Transverse colon (tissue), 4 donors: ENCODE measurements around the gene CDH12. TPM values are rescaled to one million over a fixed set of nuclear protein-coding genes. Genes with fewer than 3 reads are reported as not detected.

ENCODE experiments used
- DNase-seq: peaks from one replicate; pipeline ENCODE4 v3.0.0-alpha.2; 2019
- H3K27ac ChIP-seq, 4 donors: fragments of 200-600 bp; sonication (generic); 2 replicates each; pipeline ENCODE4 v1.5.1; 2016 to 2018; ENCODE audit warnings: inconsistent platforms in 4 of 4
- H3K27me3 ChIP-seq: fragments of 200-600 bp; sonication (generic); 2 replicates; pipeline ENCODE4 v1.5.1; 2017; ENCODE audit warnings: inconsistent platforms
- H3K36me3 ChIP-seq, 4 donors: fragments of 200-600 bp; sonication (generic); 2 replicates each; pipeline ENCODE4 v1.5.1; 2017 to 2019; ENCODE audit warnings: inconsistent platforms in 4 of 4
- H3K4me1 ChIP-seq, 4 donors: fragments of 200-600 bp; sonication (generic); 2 replicates each; pipeline ENCODE4 v1.5.1; 2017 to 2020; ENCODE audit warnings: inconsistent platforms in 4 of 4
- H3K4me3 ChIP-seq, 4 donors: fragments of 200-600 bp; sonication (generic); 1 replicate in 1 of 4; 2 replicates in 3 of 4; pipeline versions ENCODE4 v1.5.1 to v1.6.1; 2017 to 2019; ENCODE audit warnings: inconsistent platforms in 4 of 4
- H3K9me3 ChIP-seq, 2 donors: fragments of 200-600 bp; sonication (generic); 2 replicates each; pipeline ENCODE4 v1.5.1; 2017 to 2019; ENCODE audit warnings: inconsistent platforms in 2 of 2
- EP300 ChIP-seq: sonication (generic); formaldehyde crosslinking; IDR thresholded peaks from one replicate; pipeline ENCODE4 v1.6.1; 2017; ENCODE audit warnings: antibody characterized with exemption, low read depth
- POLR2A ChIP-seq: fragments of 450-650 bp; IDR thresholded peaks from one replicate; pipeline ENCODE4 v1.6.1; 2016; ENCODE audit warnings: antibody characterized with exemption, mild to moderate bottlenecking, moderate library complexity
- POLR2AphosphoS5 ChIP-seq, 3 donors: sonication (generic); formaldehyde crosslinking; IDR thresholded peaks; one replicate each; pipeline ENCODE4 v1.6.1; 2016; ENCODE audit warnings: antibody characterized with exemption in 3 of 3
- WGBS, 2 donors: methylation state at CpG; one replicate each; pipeline ENCODE4 v1.1.5; 2018; ENCODE audit warnings: low coverage in 1 of 2; 5-methylcytosine and 5-hydroxymethylcytosine counted together
- in situ Hi-C, 4 donors: fragments of 200-750 bp; cut with MboI; loops; one replicate each; pipeline versions ENCODE4 v1.15.0 to v1.15.1; 2017; ENCODE audit warnings: low sequenced_read_pairs in 3 of 4, low pct_ligation_motif_present in 1 of 4, low pct_unique_long_range_greater_than_20kb in 1 of 4
- intact Hi-C: fragments of 100-400 bp; cut with DNase I; formaldehyde crosslinking; loops from one replicate; pipeline ENCODE4 v1.15.1; 2023; ENCODE audit warnings: low total_unique reads
- total RNA-seq, 4 donors: library from RNA; depleted of rRNA; stranded (reverse); fragments of >200 nt; gene quantifications; one replicate each; pipeline ENCODE4 v1.1.0, GENCODE V29; 2016
- TF ChIP-seq, protein P1 (sequence below), 5 experiments: fragments of 200-600 bp in 3 of 5; fragments of 450-650 bp in 2 of 5; sonication (generic) in 3 of 5; IDR thresholded peaks; 1 replicate in 2 of 5; 2 replicates in 3 of 5; pipeline ENCODE4 v1.5.1; 2016 to 2017; ENCODE audit warnings: antibody characterized with exemption in 5 of 5, inconsistent platforms in 3 of 5, mild to moderate bottlenecking in 2 of 5, moderate library complexity in 1 of 5

Gene CDH12
- total RNA-seq, 4 donors from 2014 or later: 0.14 TPM; not detected in 3

DNA sequence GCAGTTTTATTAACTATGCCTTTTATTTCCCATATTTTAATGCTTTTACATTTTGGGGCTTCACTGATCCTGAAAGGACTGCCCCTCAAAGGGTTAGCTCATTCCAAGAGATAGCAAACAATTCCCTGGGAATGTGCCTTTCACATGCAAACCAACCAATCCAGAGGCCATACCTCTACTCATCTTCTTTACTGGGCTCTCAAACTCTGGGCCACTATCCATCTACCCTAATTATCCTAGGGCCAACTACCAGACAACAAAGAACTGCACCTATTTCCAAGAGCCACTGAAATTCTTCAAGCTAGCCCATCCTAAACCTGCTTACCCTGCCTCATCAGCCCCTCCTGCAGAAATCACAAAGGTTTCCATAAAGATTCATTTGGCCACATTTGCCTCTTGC, 364.7 kb downstream of the CDH12 start:
- in situ Hi-C loops: no loop called here
- Histone ChIP-seq H3K4me3 (no peak overlapping the region), H3K27ac (no peak overlapping the region), H3K9me3 (no peaks in the 10 kb centered on the region), H3K36me3 (no peaks in the 10 kb centered on the region), H3K27me3 (no peaks in the 10 kb centered on the region), H3K4me1 (no peaks in the 10 kb centered on the region)
- no peak for TF ChIP-seq EP300
- TF ChIP-seq, protein P1, sequence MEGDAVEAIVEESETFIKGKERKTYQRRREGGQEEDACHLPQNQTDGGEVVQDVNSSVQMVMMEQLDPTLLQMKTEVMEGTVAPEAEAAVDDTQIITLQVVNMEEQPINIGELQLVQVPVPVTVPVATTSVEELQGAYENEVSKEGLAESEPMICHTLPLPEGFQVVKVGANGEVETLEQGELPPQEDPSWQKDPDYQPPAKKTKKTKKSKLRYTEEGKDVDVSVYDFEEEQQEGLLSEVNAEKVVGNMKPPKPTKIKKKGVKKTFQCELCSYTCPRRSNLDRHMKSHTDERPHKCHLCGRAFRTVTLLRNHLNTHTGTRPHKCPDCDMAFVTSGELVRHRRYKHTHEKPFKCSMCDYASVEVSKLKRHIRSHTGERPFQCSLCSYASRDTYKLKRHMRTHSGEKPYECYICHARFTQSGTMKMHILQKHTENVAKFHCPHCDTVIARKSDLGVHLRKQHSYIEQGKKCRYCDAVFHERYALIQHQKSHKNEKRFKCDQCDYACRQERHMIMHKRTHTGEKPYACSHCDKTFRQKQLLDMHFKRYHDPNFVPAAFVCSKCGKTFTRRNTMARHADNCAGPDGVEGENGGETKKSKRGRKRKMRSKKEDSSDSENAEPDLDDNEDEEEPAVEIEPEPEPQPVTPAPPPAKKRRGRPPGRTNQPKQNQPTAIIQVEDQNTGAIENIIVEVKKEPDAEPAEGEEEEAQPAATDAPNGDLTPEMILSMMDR (IDR thresholded peaks at IDR 0.05): no peak
- no peak for TF ChIP-seq POLR2AphosphoS5 (IDR thresholded peaks at IDR 0.05)
- TF ChIP-seq POLR2A: no peak
- DNase-seq: no peak
- intact Hi-C loops: no loop called here

DNA sequence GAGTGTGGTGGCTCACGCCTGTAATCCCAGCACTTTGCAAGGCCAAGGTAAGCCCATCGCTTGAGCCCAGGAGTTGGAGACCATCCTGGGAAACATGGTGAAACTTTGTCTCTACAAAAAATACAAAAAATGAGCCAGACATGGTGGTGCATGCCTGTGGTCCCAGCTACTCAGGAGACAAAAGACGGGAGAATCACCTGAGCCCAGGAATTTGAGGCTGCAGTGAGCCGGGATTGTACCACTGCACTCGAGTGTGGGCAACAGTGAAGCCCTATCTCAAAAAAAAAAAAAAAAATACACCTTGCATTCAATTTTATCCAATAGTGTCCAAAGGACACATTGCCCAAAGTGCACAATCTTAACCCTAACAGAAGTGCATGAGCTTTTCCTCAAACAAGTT, 372.8 kb downstream of the CDH12 start:
- in situ Hi-C loops (no loop called here), intact Hi-C loops (no loop called here)
- no peak for TF ChIP-seq POLR2AphosphoS5 (IDR thresholded peaks at IDR 0.05)
- TF ChIP-seq POLR2A: no peak
- no peak for TF ChIP-seq EP300
- TF ChIP-seq, protein P1 (IDR thresholded peaks at IDR 0.05): no peak
- 50 to 65% methylated on average over 2 to 5 of the region's 5 CpGs for WGBS, 2 donors
- H3K4me1 ChIP-seq: no peaks in the 10 kb centered on the region
- H3K27me3 ChIP-seq: no peaks in the 10 kb centered on the region
- no peaks in the 10 kb centered on the region for H3K9me3 ChIP-seq
- H3K27ac ChIP-seq: no peak overlapping the region
- DNase-seq: no peak
- H3K36me3 ChIP-seq: no peaks in the 10 kb centered on the region
- no peak overlapping the region for H3K4me3 ChIP-seq

DNA sequence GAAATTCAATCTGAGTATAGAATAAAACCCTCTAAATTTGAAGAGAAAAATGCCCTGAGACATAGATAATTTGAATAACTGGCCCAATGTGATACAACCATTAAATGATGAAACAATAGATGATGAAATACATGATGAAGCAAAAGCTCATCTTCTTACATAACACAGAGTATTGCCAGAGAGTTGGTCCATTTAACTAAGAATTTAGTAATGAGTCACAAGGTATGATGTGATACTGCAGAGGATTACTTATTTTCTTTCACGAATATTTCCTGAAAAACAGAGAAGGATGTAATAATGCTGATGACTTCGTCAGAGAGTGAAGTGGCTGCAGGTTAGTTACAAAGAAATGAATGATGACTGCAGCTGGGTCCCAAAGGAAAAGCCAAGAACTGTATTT, 379.3 kb downstream of the CDH12 start:
- 75 to 80% methylated on average over 2 of the region's 2 CpGs for WGBS, 2 donors
- intact Hi-C loops: no loop called here
- H3K9me3 ChIP-seq: no peaks in the 10 kb centered on the region
- in situ Hi-C loops: no loop called here
- no peak overlapping the region for H3K4me3 ChIP-seq
- H3K27me3 ChIP-seq: no peaks in the 10 kb centered on the region
- H3K4me1 ChIP-seq: no peaks in the 10 kb centered on the region
- DNase-seq: no peak
- H3K27ac ChIP-seq: no peak overlapping the region
- TF ChIP-seq EP300 (no peak), POLR2A (no peak), POLR2AphosphoS5 (IDR thresholded peaks at IDR 0.05) (no peak)
- TF ChIP-seq, protein P1 (IDR thresholded peaks at IDR 0.05): no peak
- no peaks in the 10 kb centered on the region for H3K36me3 ChIP-seq

DNA sequence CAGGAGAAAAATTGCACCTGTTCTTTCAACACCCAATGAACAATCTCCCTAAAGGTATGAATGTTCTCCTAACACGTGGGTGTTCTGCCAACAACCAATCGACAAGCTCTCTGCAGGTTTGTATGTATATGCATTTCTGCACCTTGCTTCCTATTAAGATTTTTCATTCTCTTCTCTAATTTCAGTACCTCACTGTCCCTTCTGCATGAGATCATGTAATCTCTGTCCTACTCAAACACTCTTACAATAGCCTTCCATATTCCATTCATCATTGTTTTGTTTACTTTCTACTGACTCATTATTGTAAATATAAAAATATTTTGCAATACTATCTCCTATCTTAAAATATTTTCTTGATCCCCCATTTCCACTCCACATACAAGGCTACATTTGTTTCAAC, 382.0 kb downstream of the CDH12 start:
- H3K27me3 ChIP-seq: no peaks in the 10 kb centered on the region
- WGBS, 2 donors: 65 to 75% methylated on average over 1 to 2 of the region's 2 CpGs
- no peak overlapping the region for H3K27ac ChIP-seq
- DNase-seq: no peak
- TF ChIP-seq, protein P1 (IDR thresholded peaks at IDR 0.05): no peak
- TF ChIP-seq POLR2AphosphoS5 (IDR thresholded peaks at IDR 0.05): no peak
- TF ChIP-seq EP300: no peak
- TF ChIP-seq POLR2A: no peak
- intact Hi-C loops: no loop called here
- H3K9me3 ChIP-seq: no peaks in the 10 kb centered on the region
- in situ Hi-C loops: no loop called here
- H3K36me3 ChIP-seq: no peaks in the 10 kb centered on the region
- no peak overlapping the region for H3K4me3 ChIP-seq
- no peaks in the 10 kb centered on the region for H3K4me1 ChIP-seq
